ENCODE data around the gene SYNC. TPM values are rescaled to one million over a fixed set of nuclear protein-coding genes. Genes with fewer than 3 reads are reported as not detected.

The SYNC gene
- total and polyA plus RNA-seq, 2 experiments from 2014 or later, result not detected

DNA sequence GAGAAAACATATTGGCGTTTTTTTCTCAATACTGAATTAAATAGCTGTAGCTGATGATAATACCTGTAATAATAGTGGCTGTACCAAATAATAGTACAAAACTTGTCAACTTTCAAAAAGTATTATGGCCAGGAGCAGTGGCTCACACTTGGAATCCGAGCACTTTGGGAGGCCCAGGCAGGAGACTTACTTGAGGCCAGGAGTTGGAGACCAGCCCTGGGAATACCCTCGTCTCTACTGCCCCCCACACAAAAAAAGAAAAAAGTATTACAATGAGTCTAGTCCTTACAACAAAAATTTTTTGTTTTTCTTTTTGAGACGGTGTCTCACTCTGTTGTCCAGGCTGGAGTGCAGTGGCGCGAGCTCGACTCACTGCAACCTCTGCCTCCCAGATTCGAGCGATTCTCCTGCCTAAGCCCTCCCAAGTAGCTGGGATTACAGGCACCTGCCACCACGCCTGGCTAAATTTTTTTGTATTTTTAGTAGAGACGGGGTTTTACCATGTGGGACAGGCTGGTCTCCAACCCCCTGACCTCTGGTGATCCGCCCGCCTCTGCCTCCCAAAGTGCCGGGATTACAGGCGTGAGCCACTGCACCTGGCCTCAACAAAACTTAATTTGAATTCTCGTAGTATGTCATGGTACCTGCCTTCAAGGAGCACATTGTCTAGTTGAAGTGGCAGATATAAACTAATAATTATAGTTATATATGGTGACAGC, 50.2 kb downstream of the SYNC start:
- H3K79me2 ChIP-seq (replicated peaks; ENCODE audit: insufficient read depth), result peaks cover 89% of the 10 kb centered on the region
- peaks cover 41% of the 10 kb centered on the region for H3F3A ChIP-seq (replicated peaks; ENCODE audit: low read depth)
- peak overlapping the region; percentile 97 for H3K4me3 Mint-ChIP-seq
- H3K27ac Mint-ChIP-seq, result peak overlapping the region; percentile 100
- no peak overlapping the region for H2AFZ ChIP-seq
- peaks cover 22% of the 10 kb centered on the region for H3K4me1 Mint-ChIP-seq
- H3K27me3 Mint-ChIP-seq (ENCODE audit: insufficient read depth, low read depth, poor library complexity), result peaks cover 10% of the 10 kb centered on the region
- H3K9me3 Mint-ChIP-seq, result peaks cover 3% of the 10 kb centered on the region; the same call in 2 of the 3 replicates
- H3K36me3 Mint-ChIP-seq (ENCODE audit: low read depth), result peaks cover 80% of the 10 kb centered on the region
- H3K9me2 ChIP-seq (ENCODE audit: insufficient read depth), result no peaks in the 10 kb centered on the region
- peaks cover 28% of the 10 kb centered on the region for H3K4me1 ChIP-seq (ENCODE audit: insufficient read depth)
- peaks cover 47% of the 10 kb centered on the region for H3K36me3 ChIP-seq (ENCODE audit: insufficient read depth)
- H3K4me2 ChIP-seq, result peak overlapping the region; percentile 93
- 0 out of 2 replicates have a peak overlapping the region, but pooled peaks have one; percentile 23 for H3K27ac ChIP-seq (ENCODE audit: low read depth)
- ATAC-seq (no peak), DNase-seq (ENCODE audit: low spot score) (no peak)
- H4K20me1 ChIP-seq (replicated peaks; ENCODE audit: insufficient read depth), result peaks cover 39% of the 10 kb centered on the region
- H3K4me3 ChIP-seq, result peak overlapping the region; percentile 84
- TF ChIP-seq, protein P1, sequence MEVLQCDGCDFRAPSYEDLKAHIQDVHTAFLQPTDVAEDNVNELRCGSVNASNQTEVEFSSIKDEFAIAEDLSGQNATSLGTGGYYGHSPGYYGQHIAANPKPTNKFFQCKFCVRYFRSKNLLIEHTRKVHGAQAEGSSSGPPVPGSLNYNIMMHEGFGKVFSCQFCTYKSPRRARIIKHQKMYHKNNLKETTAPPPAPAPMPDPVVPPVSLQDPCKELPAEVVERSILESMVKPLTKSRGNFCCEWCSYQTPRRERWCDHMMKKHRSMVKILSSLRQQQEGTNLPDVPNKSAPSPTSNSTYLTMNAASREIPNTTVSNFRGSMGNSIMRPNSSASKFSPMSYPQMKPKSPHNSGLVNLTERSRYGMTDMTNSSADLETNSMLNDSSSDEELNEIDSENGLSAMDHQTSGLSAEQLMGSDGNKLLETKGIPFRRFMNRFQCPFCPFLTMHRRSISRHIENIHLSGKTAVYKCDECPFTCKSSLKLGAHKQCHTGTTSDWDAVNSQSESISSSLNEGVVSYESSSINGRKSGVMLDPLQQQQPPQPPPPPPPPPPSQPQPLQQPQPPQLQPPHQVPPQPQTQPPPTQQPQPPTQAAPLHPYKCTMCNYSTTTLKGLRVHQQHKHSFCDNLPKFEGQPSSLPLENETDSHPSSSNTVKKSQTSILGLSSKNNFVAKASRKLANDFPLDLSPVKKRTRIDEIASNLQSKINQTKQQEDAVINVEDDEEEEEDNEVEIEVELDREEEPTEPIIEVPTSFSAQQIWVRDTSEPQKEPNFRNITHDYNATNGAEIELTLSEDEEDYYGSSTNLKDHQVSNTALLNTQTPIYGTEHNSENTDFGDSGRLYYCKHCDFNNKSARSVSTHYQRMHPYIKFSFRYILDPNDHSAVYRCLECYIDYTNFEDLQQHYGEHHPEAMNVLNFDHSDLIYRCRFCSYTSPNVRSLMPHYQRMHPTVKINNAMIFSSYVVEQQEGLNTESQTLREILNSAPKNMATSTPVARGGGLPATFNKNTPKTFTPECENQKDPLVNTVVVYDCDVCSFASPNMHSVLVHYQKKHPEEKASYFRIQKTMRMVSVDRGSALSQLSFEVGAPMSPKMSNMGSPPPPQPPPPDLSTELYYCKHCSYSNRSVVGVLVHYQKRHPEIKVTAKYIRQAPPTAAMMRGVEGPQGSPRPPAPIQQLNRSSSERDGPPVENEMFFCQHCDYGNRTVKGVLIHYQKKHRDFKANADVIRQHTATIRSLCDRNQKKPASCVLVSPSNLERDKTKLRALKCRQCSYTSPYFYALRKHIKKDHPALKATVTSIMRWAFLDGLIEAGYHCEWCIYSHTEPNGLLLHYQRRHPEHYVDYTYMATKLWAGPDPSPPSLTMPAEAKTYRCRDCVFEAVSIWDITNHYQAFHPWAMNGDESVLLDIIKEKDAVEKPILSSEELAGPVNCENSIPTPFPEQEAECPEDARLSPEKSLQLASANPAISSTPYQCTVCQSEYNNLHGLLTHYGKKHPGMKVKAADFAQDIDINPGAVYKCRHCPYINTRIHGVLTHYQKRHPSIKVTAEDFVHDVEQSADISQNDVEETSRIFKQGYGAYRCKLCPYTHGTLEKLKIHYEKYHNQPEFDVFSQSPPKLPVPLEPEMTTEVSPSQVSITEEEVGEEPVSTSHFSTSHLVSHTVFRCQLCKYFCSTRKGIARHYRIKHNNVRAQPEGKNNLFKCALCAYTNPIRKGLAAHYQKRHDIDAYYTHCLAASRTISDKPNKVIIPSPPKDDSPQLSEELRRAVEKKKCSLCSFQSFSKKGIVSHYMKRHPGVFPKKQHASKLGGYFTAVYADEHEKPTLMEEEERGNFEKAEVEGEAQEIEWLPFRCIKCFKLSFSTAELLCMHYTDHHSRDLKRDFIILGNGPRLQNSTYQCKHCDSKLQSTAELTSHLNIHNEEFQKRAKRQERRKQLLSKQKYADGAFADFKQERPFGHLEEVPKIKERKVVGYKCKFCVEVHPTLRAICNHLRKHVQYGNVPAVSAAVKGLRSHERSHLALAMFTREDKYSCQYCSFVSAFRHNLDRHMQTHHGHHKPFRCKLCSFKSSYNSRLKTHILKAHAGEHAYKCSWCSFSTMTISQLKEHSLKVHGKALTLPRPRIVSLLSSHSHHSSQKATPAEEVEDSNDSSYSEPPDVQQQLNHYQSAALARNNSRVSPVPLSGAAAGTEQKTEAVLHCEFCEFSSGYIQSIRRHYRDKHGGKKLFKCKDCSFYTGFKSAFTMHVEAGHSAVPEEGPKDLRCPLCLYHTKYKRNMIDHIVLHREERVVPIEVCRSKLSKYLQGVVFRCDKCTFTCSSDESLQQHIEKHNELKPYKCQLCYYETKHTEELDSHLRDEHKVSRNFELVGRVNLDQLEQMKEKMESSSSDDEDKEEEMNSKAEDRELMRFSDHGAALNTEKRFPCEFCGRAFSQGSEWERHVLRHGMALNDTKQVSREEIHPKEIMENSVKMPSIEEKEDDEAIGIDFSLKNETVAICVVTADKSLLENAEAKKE (CRISPR knock-in tag; IDR thresholded peaks at IDR 0.05), result no peak
- TF ChIP-seq CREB1 (CRISPR knock-in tag; IDR thresholded peaks at IDR 0.05; ENCODE audit: low read depth) (no peak), POLR2AphosphoS5 (IDR thresholded peaks at IDR 0.05; ENCODE audit: low read depth) (no peak), EZH2 (IDR thresholded peaks at IDR 0.05; ENCODE audit: low read depth, unreplicated experiment) (no peak), EZH2phosphoT487 (IDR thresholded peaks at IDR 0.05; ENCODE audit: unreplicated experiment) (no peak), ZNF114 (CRISPR knock-in tag; IDR thresholded peaks at IDR 0.05) (no peak), STAT1 (IDR thresholded peaks at IDR 0.05; ENCODE audit: unreplicated experiment) (no peak), JUNB (IDR thresholded peaks at IDR 0.05; ENCODE audit: unreplicated experiment) (no peak), ZNF331 (CRISPR knock-in tag; IDR thresholded peaks at IDR 0.05; ENCODE audit: low read depth) (no peak), NANOG (IDR thresholded peaks at IDR 0.05; ENCODE audit: borderline replicate concordance) (no peak)
- TF ChIP-seq, protein P2, sequence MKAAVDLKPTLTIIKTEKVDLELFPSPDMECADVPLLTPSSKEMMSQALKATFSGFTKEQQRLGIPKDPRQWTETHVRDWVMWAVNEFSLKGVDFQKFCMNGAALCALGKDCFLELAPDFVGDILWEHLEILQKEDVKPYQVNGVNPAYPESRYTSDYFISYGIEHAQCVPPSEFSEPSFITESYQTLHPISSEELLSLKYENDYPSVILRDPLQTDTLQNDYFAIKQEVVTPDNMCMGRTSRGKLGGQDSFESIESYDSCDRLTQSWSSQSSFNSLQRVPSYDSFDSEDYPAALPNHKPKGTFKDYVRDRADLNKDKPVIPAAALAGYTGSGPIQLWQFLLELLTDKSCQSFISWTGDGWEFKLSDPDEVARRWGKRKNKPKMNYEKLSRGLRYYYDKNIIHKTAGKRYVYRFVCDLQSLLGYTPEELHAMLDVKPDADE (IDR thresholded peaks at IDR 0.05), result no peak
- TF ChIP-seq, protein P3, sequence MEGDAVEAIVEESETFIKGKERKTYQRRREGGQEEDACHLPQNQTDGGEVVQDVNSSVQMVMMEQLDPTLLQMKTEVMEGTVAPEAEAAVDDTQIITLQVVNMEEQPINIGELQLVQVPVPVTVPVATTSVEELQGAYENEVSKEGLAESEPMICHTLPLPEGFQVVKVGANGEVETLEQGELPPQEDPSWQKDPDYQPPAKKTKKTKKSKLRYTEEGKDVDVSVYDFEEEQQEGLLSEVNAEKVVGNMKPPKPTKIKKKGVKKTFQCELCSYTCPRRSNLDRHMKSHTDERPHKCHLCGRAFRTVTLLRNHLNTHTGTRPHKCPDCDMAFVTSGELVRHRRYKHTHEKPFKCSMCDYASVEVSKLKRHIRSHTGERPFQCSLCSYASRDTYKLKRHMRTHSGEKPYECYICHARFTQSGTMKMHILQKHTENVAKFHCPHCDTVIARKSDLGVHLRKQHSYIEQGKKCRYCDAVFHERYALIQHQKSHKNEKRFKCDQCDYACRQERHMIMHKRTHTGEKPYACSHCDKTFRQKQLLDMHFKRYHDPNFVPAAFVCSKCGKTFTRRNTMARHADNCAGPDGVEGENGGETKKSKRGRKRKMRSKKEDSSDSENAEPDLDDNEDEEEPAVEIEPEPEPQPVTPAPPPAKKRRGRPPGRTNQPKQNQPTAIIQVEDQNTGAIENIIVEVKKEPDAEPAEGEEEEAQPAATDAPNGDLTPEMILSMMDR (conservative IDR thresholded peaks at IDR 0.05; ENCODE audit: low read depth in 2 of 2), result no peak
- TF ChIP-seq, protein P4, sequence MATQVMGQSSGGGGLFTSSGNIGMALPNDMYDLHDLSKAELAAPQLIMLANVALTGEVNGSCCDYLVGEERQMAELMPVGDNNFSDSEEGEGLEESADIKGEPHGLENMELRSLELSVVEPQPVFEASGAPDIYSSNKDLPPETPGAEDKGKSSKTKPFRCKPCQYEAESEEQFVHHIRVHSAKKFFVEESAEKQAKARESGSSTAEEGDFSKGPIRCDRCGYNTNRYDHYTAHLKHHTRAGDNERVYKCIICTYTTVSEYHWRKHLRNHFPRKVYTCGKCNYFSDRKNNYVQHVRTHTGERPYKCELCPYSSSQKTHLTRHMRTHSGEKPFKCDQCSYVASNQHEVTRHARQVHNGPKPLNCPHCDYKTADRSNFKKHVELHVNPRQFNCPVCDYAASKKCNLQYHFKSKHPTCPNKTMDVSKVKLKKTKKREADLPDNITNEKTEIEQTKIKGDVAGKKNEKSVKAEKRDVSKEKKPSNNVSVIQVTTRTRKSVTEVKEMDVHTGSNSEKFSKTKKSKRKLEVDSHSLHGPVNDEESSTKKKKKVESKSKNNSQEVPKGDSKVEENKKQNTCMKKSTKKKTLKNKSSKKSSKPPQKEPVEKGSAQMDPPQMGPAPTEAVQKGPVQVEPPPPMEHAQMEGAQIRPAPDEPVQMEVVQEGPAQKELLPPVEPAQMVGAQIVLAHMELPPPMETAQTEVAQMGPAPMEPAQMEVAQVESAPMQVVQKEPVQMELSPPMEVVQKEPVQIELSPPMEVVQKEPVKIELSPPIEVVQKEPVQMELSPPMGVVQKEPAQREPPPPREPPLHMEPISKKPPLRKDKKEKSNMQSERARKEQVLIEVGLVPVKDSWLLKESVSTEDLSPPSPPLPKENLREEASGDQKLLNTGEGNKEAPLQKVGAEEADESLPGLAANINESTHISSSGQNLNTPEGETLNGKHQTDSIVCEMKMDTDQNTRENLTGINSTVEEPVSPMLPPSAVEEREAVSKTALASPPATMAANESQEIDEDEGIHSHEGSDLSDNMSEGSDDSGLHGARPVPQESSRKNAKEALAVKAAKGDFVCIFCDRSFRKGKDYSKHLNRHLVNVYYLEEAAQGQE (IDR thresholded peaks at IDR 0.05; ENCODE audit: unreplicated experiment), result no peak
- H3K27me3 ChIP-seq (ENCODE audit: insufficient read depth), result no peaks in the 10 kb centered on the region
